GM12878 (cell line): ENCODE results near the gene RCBTB2. TPM values are rescaled to one million over a fixed set of nuclear protein-coding genes. Genes with fewer than 3 reads are reported as not detected.

Experiments used
- ATF7 ChIP-seq: fragments of 450-650 bp; IDR thresholded peaks from 2 replicates; pipeline ENCODE4 v1.6.1; 2016; ENCODE audit warnings: low read depth, mild to moderate bottlenecking
- MYC ChIP-seq: IDR thresholded peaks from 2 replicates; pipeline ENCODE4 v1.6.1; 2011; ENCODE audit warnings: mild to moderate bottlenecking, low read length, moderate library complexity, inconsistent platforms; ENCODE audit not compliant: insufficient read depth, insufficient replicate concordance, insufficient read length, severe bottlenecking
- PAX8 ChIP-seq: fragments of 450-650 bp; IDR thresholded peaks from 2 replicates; pipeline ENCODE4 v1.6.1; 2017; ENCODE audit warnings: mild to moderate bottlenecking, moderate library complexity
- SKIL ChIP-seq: fragments of 450-650 bp; IDR thresholded peaks from 2 replicates; pipeline ENCODE4 v1.6.1; 2017; ENCODE audit warnings: mild to moderate bottlenecking, low read depth, inconsistent platforms; ENCODE audit not compliant: poor library complexity, severe bottlenecking
- ZBTB40 ChIP-seq: fragments of 450-650 bp; IDR thresholded peaks from 2 replicates; pipeline ENCODE4 v1.6.1; 2016; ENCODE audit warnings: mild to moderate bottlenecking, moderate library complexity, borderline replicate concordance
- polyA plus RNA-seq, 11 experiments: library from polyadenylated mRNA; depleted of rRNA in 4 of 11; unstranded in 6 of 11; stranded (reverse) in 5 of 11; fragments of >200 nt; fragmentation: Nextera tagmentation in 4 of 11; fragmentation: Illumina TruSeq in 1 of 11; extraction: Ambion mirVana in 4 of 11; extraction: Trizol in 1 of 11; gene quantifications; 1 replicate in 1 of 11; 2 replicates in 10 of 11; pipeline versions ENCODE4 v1.2.1 to v1.2.3, GENCODE V29; 2011 to 2016; ENCODE audit warnings: inconsistent platforms in 2 of 11, missing spikeins in 2 of 11, low read depth in 1 of 11
- total RNA-seq, 4 experiments: library from RNA; depleted of rRNA in 3 of 4; stranded (reverse); fragments of >200 nt in 3 of 4; fragmentation: Illumina TruSeq in 1 of 4; extraction: Trizol in 1 of 4; gene quantifications; 2 replicates each; pipeline versions ENCODE4 v1.2.1 to v1.2.3, GENCODE V29; 2013 to 2021

RCBTB2 gene
- total and polyA plus RNA-seq, 10 of the 15 experiments (the other 5 are each of a cell fraction or from before 2014, with no cell fraction given) = 5.0 to 16.0 (median 8.5) TPM

- TF ChIP-seq ZBTB40 = no peak
- no peak for TF ChIP-seq ATF7
- no peak for TF ChIP-seq SKIL
- TF ChIP-seq MYC = no peak
- TF ChIP-seq PAX8 = no peak
- TF ChIP-seq, all 136 proteins: peak for 0
These were observed 21.2 kb downstream of the RCBTB2 start (continued) for GRCh38 chr13:48511621-48512230.
